ENCODE results near the gene SS18L1.
A peak's percentile ranks its signal among the peaks of the same experiment; 100 is the strongest.

The SS18L1 gene

DNA sequence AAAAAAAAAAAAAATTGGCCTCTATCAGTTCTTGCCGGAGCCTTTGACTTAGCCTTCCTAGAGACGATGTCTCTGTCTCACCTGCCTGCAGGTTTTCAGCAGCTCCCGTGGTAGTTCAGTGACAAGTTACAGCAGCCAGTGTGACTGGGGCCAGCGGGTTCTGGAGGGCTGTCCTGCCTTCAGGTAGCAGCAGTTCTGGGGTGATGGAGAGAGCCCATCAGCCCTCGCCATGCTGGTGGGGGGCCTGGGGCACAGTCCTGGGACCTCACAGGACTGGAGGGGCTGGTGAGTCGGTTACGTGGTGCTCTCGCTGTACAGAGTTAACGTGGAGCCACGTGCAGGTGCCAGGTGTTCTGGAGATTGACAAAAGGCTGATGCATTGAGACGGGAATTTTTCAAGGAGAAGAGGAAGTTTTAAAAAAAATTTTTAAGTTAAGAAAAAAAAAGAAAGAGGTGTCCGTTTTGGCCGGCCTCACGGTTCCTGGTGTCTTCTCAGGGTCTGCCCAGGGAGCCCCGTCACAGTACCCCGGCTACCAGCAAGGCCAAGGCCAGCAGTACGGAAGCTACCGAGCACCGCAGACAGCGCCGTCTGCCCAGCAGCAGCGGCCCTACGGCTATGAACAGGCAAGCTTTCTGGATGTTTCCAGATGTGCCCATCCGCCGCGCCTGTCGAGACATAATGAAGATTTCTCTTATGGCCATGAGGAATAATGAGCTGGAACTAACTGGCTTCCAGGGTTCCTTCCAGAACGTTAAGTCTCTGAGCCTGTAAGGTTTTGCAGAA, 30.6 kb downstream of the SS18L1 start:
- no peak for DNase-seq (ENCODE audit: low read depth)

DNA sequence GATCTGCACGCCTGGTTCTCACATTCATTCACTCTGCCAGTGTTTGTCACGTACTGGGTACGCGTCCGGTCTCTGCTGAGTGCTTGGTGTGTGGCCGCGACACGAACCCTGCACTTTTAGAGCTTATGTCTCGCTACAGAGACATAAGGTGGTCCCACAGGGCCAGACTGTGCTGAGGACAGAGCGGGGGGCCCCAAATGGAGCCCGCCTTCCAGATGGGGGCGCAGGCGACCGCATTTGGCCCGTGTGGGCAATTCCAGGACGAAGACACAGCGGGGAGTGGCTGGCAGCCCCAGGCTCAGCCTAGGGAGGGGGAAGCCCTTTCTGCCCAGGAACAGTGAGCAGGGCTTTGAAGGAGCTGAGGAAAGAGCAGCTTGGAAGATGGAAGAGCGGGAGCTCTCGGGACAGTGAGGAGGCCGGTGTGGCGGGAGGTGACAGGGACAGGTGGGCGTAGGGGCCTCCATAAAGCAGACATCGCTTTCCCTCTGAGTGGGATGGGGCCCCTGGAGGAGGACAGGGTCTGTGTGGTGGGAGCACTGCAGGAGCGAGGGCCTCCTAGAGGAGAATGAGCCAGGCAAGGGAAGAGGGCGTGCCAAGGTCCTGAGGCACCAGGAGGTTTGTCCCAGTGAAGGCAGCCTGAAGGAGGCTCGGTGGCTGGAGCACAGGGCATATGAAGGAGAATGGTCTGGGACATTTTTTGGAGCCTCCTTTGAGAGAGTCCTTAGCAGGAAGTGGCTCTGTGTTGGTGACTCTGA, 31.5 kb downstream of the SS18L1 start:
- DNase-seq (ENCODE audit: low read depth) = no peak

GRCh38 chr20:62175711-62176110, 32.1 kb downstream of the SS18L1 start:
- no peak for DNase-seq (ENCODE audit: low read depth)

GRCh38 chr20:62176866-62177265, 33.3 kb downstream of the SS18L1 start:
- no peak for DNase-seq (ENCODE audit: low read depth)

DNA sequence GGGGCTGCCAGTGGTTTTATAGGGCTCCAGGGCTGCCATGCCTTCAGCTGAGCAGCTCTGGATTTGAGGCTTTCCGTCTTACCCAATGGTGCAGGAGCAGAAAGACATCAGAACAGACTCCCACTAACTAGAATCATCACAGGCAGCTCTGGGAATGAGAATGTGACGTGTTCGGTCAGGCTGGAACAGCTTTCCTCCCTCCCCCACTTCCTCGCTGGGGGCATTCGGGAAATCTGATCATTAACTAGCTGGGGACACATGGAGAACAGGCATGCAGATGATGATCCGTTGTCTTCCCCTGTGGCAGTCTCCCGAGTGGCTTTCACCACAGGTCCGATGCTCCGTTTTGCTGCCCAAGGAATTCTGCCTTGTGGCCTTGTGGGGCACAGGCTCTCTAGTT, 33.7 kb downstream of the SS18L1 start:
- no peak for DNase-seq (ENCODE audit: low read depth)

DNA sequence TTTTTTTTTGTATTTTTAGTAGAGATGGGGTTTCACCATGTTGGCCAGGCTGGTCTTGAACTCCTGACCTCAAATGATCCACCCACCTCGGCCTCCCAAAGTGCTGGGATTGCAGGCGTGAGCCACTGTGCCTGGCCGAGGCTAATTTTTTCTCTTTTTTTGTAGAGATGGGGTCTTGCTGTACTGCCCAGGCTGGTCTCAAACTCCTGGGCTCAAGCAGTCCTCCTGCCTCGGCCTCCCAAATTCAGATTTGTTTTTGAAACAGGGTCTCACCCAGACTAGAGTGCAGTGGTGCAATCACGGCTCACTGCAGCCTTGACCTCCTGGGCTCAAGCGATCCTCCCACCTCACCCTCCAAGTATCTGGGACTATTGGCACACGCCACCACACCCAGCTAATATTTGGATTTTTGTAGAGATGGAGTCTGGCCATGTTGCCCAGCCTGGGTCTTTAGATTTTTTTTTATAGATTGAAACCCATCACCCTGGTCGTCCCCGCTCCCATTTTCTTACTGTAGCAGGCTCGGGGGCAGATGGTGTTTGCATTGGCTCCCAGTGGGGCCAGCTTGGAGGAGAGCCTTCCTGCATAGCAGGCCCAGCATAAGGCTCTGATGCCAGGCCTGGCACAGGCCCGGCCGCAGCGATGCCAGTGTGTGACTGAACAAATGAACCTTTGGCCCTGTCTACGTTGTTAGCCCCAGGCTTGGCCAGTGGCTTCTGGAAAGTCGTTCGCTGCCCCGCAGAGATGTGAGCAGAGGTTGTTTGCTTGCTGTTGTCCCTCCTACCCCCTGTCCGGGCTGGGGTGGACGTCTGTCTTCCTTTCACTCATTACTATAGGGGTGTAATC, 35.0 kb downstream of the SS18L1 start:
- no peak for DNase-seq (ENCODE audit: low read depth)

DNA sequence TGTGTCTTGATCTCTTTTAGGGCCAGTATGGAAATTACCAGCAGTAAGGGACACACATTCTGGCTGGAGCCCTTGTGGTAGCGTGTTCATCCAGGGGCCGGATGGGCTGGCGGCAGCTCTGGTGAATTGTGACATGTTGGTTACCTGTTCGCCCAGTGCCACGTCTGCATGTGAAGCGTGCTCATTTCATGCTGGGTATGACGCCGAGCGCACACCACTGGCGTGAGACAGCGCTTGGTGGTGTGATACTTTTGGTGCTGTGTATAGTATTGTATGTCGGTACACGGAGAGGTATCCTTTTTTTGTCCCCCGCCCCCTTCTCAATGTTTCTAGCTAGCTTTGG, 35.6 kb downstream of the SS18L1 start:
- DNase-seq (ENCODE audit: low read depth) = no peak

DNA sequence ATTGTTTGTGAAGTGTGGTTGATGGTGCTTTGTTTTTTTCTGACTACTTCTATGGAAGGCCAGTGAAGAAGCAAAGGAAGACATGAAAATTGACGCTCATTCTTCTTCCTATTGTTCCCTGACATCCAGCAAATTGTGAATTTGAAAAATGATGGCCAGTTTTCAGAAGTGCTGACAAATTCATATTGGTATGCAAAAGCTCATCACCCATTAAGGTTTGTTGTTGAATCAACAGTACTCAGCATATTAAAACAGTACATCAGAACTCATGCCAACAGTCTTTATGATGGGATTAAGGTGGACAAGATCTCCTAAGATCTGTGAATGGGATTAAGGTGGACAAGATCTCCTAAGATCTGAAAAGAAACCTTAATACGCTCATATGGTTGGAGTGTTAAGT, 38.2 kb downstream of the SS18L1 start:
- DNase-seq (ENCODE audit: low read depth) = no peak

GRCh38 chr20:62182469-62183425, 39.2 kb downstream of the SS18L1 start, which contains the start of gene MTG2:
Gene MTG2, plus strand, starts transcription at chr20:62183028. Its CDS starts 10,393 bp downstream, at chr20:62193421.
- peak; percentile 89 for DNase-seq (ENCODE audit: low read depth)

DNA sequence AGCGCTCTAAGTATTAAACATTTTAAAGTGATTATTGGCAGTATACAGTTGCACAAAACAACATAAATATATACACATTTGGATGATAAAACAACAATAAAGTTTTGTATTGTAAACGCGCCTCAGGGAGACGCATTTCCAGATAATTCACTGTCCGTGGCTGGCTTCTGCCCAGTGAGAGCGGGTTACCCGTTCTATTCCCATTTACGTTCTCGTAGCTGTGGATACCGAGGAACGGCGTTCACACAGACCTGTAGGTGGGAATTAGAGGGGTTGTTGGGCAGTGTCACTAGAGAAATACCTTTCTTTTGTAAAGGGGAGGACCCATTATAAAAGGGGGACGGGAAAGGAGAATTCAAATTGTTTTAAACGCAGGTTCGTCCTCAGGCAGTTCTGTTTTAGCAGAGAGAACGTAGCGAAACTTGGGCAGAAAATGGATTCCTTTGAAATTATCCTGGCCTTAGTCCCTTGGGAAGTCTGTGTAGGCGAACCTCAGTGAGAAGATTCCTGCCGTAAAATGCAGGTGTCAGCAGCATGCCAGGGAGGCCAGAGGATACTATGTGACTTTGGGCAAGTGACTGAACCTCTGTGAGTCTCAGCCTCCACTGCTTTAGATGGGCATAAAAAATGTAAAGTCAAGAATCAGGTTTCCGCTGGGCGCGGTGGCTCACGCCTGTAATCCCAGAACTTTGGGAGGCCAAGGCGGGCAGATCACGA, 40.0 kb downstream of the SS18L1 start:
- DNase-seq (ENCODE audit: low read depth) = no peak

- DNase-seq (ENCODE audit: low read depth) = no peak
Measured at GRCh38 chr20:62186096-62186426, 42.5 kb downstream of the SS18L1 start.

- no peak for DNase-seq (ENCODE audit: low read depth)
Measured at GRCh38 chr20:62186887-62187866, 43.6 kb downstream of the SS18L1 start.

- no peak for DNase-seq (ENCODE audit: low read depth)
Measured at GRCh38 chr20:62190639-62191411, 47.3 kb downstream of the SS18L1 start.

DNA sequence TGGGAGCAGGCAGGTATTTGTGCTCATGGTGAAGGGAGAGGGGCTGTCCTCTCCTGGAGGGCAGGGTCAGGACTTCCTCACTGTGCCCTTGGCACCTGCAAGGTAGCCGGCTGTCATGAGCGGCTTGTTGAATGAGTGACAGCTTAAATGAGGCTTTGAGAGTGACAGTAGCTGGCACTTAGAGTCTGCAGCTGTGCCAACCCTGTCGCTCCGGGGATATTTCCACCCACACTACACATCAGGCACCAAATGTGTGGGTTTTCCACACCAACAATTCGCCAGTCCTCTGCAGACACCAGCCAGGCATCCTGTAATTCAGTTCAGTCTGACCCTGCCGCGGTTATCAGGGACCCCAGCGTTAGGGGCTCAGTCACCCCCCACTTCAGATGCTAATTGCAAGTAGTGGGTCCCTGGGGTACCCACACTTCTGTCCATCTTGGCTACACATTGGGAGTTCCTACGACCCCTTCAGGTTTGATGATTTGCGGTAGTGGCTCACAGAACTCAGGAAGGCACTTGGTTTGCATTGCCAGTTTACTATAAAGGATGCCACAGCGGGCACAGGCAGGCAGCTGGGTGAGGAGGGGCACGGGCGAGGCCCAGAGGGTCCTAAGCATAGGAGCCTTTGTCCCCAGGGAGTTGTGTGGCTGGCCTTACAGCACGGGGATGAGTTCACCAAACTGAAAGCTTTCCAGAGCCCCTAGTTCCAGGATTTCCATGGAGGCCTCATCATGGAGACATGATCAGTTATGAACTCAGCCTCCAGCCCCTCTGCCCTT, 48.4 kb downstream of the SS18L1 start:
- DNase-seq (ENCODE audit: low read depth) = no peak

- no peak for DNase-seq (ENCODE audit: low read depth)
Measured at GRCh38 chr20:62192635-62193034, 49.1 kb downstream of the SS18L1 start.

DNA sequence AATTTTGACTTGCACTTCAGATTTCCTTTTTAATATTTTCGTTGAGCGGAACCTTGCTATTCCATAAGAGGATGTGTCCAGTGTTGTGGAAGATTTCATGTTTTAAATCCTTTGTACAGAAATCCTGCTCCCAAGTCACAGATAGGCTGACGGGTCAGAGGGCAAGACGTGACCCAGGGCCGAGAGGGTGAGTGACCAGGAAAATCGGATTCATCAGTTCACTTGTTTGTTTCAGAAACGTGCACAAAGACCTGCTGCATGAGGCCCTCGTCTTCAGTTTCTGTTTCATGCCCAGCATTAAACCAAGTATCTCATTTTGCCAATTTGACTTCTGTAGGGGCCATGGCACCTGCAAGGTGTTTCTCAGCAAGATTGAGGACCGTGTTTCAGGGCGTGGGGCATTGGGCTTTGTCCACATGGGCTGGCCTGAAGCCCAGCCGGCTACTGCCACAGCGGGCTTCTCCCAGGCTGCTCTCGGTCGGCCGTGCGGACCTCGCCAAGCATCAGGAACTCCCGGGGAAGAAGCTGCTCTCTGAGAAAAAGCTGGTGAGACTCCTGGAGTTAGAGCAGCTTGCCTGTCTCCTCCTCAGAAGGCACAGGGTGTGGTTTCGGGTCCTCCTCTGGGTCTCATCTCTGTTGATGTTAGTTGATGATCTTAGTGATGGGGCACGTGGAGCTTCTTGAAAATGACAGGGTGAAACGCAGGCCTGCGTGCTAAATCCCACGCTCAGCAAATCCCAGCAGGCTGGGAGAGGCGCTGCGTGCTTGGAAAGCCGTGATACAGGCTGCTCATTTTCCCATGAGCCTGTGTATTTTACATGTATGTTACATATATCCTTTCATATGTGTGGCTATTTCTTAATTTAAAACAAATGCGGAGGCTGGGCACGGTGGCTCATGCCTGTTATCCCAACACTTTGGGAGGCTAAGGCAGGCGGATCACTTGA, 49.8 kb downstream of the SS18L1 start:
- no peak for DNase-seq (ENCODE audit: low read depth)

GRCh38 chr20:62195075-62195405, 51.5 kb downstream of the SS18L1 start:
- no peak for DNase-seq (ENCODE audit: low read depth)
